ENCODE measurements around the gene STRIP2. TPM values are rescaled to one million over a fixed set of nuclear protein-coding genes. Genes with fewer than 3 reads are reported as not detected.

Gene STRIP2
- total RNA-seq, 1 experiment from 2014 or later, result 6.5 TPM

DNA sequence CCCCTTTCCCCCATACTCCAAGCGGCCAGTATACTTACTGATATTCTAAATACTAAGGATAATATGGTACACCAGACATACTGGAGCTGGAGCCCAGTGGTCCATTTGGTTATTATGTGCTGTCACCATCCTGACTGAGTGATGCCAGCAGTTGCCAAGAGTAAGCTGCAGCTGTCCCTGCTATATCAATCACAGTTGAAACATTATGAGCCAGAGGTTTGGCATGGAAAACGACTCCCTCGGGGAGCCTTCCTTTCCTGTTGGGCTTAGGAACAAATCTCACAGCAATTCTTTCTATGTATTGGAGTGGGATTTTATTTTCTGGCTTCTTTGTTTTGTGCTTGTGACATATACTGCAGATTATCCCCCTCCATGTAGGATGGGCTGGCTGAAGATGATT, 32.6 kb downstream of the STRIP2 start:
- TF ChIP-seq, protein P1, sequence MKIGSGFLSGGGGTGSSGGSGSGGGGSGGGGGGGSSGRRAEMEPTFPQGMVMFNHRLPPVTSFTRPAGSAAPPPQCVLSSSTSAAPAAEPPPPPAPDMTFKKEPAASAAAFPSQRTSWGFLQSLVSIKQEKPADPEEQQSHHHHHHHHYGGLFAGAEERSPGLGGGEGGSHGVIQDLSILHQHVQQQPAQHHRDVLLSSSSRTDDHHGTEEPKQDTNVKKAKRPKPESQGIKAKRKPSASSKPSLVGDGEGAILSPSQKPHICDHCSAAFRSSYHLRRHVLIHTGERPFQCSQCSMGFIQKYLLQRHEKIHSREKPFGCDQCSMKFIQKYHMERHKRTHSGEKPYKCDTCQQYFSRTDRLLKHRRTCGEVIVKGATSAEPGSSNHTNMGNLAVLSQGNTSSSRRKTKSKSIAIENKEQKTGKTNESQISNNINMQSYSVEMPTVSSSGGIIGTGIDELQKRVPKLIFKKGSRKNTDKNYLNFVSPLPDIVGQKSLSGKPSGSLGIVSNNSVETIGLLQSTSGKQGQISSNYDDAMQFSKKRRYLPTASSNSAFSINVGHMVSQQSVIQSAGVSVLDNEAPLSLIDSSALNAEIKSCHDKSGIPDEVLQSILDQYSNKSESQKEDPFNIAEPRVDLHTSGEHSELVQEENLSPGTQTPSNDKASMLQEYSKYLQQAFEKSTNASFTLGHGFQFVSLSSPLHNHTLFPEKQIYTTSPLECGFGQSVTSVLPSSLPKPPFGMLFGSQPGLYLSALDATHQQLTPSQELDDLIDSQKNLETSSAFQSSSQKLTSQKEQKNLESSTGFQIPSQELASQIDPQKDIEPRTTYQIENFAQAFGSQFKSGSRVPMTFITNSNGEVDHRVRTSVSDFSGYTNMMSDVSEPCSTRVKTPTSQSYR (CRISPR knock-in tag; IDR thresholded peaks at IDR 0.05), result no peak
- TF ChIP-seq, protein P2, sequence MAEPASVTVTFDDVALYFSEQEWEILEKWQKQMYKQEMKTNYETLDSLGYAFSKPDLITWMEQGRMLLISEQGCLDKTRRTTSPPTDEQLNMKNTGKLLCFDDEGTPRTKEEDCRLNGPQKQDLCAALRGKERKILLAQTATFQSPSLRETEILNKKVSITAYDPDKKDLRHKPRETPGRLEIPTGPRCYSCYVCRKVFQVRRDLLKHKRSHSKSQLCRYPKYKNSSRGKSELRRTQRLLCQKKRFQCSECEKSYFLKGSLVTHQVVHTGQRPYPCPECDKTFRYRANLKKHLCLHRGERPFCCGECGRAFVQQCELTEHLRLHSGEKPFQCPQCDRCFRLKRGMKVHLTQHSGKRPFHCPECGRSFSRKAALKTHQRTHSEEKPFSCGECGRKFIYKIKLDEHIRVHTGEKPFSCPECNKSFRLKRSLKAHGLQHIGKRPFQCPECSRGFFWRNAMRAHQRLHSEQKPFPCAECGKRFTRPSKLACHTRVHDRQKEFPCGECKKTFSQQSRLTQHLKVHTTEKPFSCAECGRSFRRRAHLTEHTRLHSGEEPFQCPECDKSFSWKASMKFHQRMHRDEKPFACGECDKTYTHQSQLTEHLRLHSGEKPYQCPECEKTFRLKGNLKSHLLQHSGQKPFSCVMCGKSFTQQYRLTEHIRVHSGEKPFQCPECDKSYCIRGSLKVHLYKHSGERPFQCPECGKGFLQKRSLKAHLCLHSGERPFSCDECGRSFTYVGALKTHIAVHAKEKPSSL (CRISPR knock-in tag; conservative IDR thresholded peaks at IDR 0.05), result no peak
- TF ChIP-seq IRF2 (CRISPR knock-in tag; IDR thresholded peaks at IDR 0.05; ENCODE audit: borderline replicate concordance, low read depth), result no peak
- TF ChIP-seq AR (CRISPR knock-in tag; IDR thresholded peaks at IDR 0.05), result no peak
- no peak for TF ChIP-seq FOXP1 (CRISPR knock-in tag; IDR thresholded peaks at IDR 0.05; ENCODE audit: borderline replicate concordance)
- no peak for TF ChIP-seq GABPB1 (CRISPR knock-in tag; IDR thresholded peaks at IDR 0.05)
- no peak for TF ChIP-seq NFE2L1 (CRISPR knock-in tag; IDR thresholded peaks at IDR 0.05)
- TF ChIP-seq TEAD4 (CRISPR knock-in tag; IDR thresholded peaks at IDR 0.05), result no peak
- TF ChIP-seq ZNF671 (CRISPR knock-in tag; IDR thresholded peaks at IDR 0.05), result no peak
- no peak for TF ChIP-seq NR1H2 (CRISPR knock-in tag; IDR thresholded peaks at IDR 0.05)
- TF ChIP-seq CREB1 (CRISPR knock-in tag; IDR thresholded peaks at IDR 0.05), result no peak
- TF ChIP-seq OVOL2 (CRISPR knock-in tag; IDR thresholded peaks at IDR 0.05; ENCODE audit: borderline replicate concordance), result no peak
- no peak for TF ChIP-seq PRRX2 (CRISPR knock-in tag; IDR thresholded peaks at IDR 0.05)
- TF ChIP-seq MXD4 (CRISPR knock-in tag; IDR thresholded peaks at IDR 0.05; ENCODE audit: borderline replicate concordance), result no peak
- no peak for TF ChIP-seq ZMAT4 (CRISPR knock-in tag; IDR thresholded peaks at IDR 0.05)
- TF ChIP-seq FOXJ3 (CRISPR knock-in tag; IDR thresholded peaks at IDR 0.05; ENCODE audit: borderline replicate concordance), result no peak
- no peak for TF ChIP-seq ATF2 (CRISPR knock-in tag; IDR thresholded peaks at IDR 0.05; ENCODE audit: borderline replicate concordance, low read depth)
- TF ChIP-seq, protein P3, sequence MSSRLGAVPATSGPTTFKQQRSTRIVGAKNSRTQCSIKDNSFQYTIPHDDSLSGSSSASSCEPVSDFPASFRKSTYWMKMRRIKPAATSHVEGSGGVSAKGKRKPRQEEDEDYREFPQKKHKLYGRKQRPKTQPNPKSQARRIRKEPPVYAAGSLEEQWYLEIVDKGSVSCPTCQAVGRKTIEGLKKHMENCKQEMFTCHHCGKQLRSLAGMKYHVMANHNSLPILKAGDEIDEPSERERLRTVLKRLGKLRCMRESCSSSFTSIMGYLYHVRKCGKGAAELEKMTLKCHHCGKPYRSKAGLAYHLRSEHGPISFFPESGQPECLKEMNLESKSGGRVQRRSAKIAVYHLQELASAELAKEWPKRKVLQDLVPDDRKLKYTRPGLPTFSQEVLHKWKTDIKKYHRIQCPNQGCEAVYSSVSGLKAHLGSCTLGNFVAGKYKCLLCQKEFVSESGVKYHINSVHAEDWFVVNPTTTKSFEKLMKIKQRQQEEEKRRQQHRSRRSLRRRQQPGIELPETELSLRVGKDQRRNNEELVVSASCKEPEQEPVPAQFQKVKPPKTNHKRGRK (CRISPR knock-in tag; IDR thresholded peaks at IDR 0.05; ENCODE audit: borderline replicate concordance), result no peak
- H3K27me3 Mint-ChIP-seq (ENCODE audit: low read depth), result no peaks in the 10 kb centered on the region
- no peak for DNase-seq (ENCODE audit: low spot score)
- CTCF ChIA-PET, result interaction anchor here (5.5 kb wide), 1 partner anchor 99 kb away, joined by 59 read pairs; no protein-coding TSS in a partner anchor
- no peaks in the 10 kb centered on the region for H3K9me3 Mint-ChIP-seq
- no peaks in the 10 kb centered on the region for H3K36me3 Mint-ChIP-seq
- H3K27ac Mint-ChIP-seq, result no peak overlapping the region
- H3K4me3 Mint-ChIP-seq, result no peak overlapping the region
- peaks cover 21% of the 10 kb centered on the region for H3K4me1 Mint-ChIP-seq
- no peak for ATAC-seq
- POLR2A ChIA-PET, result no interaction called here

Measured in WTC11 (cell line).